Fibroblast of the aortic adventitia (primary cell): ENCODE data around the gene PCMTD2. TPM values are rescaled to one million over a fixed set of nuclear protein-coding genes. Genes with fewer than 3 reads are reported as not detected.

ENCODE experiments used
- DNase-seq: peaks from one replicate; pipeline ENCODE4 v3.0.0-alpha.2; 2010; ENCODE audit warnings: low read depth
- H3K4me3 ChIP-seq: 2 replicates; pipeline ENCODE4 v1.5.1; 2011; ENCODE audit warnings: low read depth, mild to moderate bottlenecking, control low read depth, low read length, moderate library complexity
- CTCF ChIP-seq: IDR thresholded peaks from 2 replicates; pipeline ENCODE4 v1.5.1; 2011; ENCODE audit warnings: mild to moderate bottlenecking, low read length, control low read depth, inconsistent platforms; ENCODE audit not compliant: insufficient read depth
- total RNA-seq: library from RNA; depleted of rRNA; stranded (reverse); fragments of >200 nt; gene quantifications from 2 replicates; pipeline ENCODE4 v1.2.3, GENCODE V29; 2012; ENCODE audit warnings: low replicate concordance

The PCMTD2 gene
- total RNA-seq, 1 donor: 33.8 TPM

GRCh38 chr20:64217539-64218221 is 37.9 kb upstream of the PCMTD2 start:
- DNase-seq: no peak
- H3K4me3 ChIP-seq: no peak overlapping the region
- no peak for TF ChIP-seq CTCF

GRCh38 chr20:64219202-64219601 is 36.3 kb upstream of the PCMTD2 start:
- H3K4me3 ChIP-seq: no peak overlapping the region
- TF ChIP-seq CTCF: no peak
- DNase-seq: no peak

GRCh38 chr20:64219730-64220129 is 35.8 kb upstream of the PCMTD2 start:
- TF ChIP-seq CTCF: no peak
- no peak overlapping the region for H3K4me3 ChIP-seq
- no peak for DNase-seq

GRCh38 chr20:64220420-64220819 is 35.1 kb upstream of the PCMTD2 start:
- no peak for TF ChIP-seq CTCF
- no peak overlapping the region for H3K4me3 ChIP-seq
- DNase-seq: no peak

GRCh38 chr20:64220891-64221527 is 34.5 kb upstream of the PCMTD2 start:
- no peak overlapping the region for H3K4me3 ChIP-seq
- DNase-seq: no peak
- no peak for TF ChIP-seq CTCF

- no peak for TF ChIP-seq CTCF
- no peak for DNase-seq
- H3K4me3 ChIP-seq: no peak overlapping the region
Observed at GRCh38 chr20:64222291-64222735, 33.2 kb upstream of the PCMTD2 start.
